C4-2B (cell line): ENCODE measurements around the gene ADORA2A.

ENCODE experiments used
- ZFX ChIP-seq: fragments of 450-650 bp; IDR thresholded peaks from 2 replicates; pipeline ENCODE4 v1.6.1; 2017
- TF ChIP-seq, protein P1 (sequence below): fragments of 450-650 bp; conservative IDR thresholded peaks from 2 replicates; pipeline ENCODE4 v1.5.1; 2017; ENCODE audit warnings: mild to moderate bottlenecking

DNA sequence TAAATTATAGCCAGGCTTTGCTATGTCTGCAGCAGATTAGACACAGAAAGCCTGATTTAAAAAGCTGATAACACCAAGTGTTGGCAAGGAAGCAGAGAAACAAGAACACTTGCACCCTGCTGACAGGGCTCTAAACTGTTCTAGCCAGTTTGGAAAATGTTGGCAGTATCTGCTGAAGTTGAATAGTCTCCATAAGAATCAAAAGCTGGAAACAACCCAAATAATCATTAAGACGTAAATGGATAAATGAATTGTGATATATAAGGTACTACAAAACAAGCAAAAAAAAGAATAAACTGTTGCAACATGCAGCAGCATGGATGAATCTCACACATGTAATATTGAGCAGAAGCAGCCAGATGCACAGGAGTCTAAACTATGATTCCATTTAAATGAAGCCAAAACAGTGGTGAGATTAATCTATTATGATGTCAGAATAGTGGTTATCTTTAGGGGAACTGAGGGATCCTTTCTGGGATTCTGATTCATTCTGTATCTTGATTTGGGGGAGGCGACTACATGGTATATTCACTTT lies 40.4 kb upstream of the ADORA2A start:
- TF ChIP-seq, protein P1, sequence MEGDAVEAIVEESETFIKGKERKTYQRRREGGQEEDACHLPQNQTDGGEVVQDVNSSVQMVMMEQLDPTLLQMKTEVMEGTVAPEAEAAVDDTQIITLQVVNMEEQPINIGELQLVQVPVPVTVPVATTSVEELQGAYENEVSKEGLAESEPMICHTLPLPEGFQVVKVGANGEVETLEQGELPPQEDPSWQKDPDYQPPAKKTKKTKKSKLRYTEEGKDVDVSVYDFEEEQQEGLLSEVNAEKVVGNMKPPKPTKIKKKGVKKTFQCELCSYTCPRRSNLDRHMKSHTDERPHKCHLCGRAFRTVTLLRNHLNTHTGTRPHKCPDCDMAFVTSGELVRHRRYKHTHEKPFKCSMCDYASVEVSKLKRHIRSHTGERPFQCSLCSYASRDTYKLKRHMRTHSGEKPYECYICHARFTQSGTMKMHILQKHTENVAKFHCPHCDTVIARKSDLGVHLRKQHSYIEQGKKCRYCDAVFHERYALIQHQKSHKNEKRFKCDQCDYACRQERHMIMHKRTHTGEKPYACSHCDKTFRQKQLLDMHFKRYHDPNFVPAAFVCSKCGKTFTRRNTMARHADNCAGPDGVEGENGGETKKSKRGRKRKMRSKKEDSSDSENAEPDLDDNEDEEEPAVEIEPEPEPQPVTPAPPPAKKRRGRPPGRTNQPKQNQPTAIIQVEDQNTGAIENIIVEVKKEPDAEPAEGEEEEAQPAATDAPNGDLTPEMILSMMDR = no peak
- TF ChIP-seq ZFX = no peak
